NCI-H82 treated with DMSO at 0.1 percent for 48 hours (cell line): ENCODE measurements around the gene RAPGEF6.
"Not testable (repeated sequence)": the region's sequence is repeated elsewhere in the genome, so short reads cannot be mapped to it uniquely, and the experiment has no call there.

ENCODE experiments used
- DNase-seq: peaks from one replicate; lab custom pipeline; 2025; ENCODE audit not compliant: unreplicated experiment; lab: John Stamatoyannopoulos, UW

The RAPGEF6 gene

GRCh38 chr5:131608597-131608996 is 26.4 kb downstream of the RAPGEF6 start:
- no peak for DNase-seq

- DNase-seq = no peak
Observed at GRCh38 chr5:131607903-131608540, 27.0 kb downstream of the RAPGEF6 start.

- no peak for DNase-seq
Observed at GRCh38 chr5:131607418-131607817, 27.6 kb downstream of the RAPGEF6 start.

- DNase-seq = no peak
Observed at GRCh38 chr5:131605086-131605485, 29.9 kb downstream of the RAPGEF6 start.

- no peak for DNase-seq
Observed at GRCh38 chr5:131595088-131596033, 39.7 kb downstream of the RAPGEF6 start.

- DNase-seq = no peak
Observed at GRCh38 chr5:131593921-131594320, 41.1 kb downstream of the RAPGEF6 start.

GRCh38 chr5:131593436-131593835 is 41.6 kb downstream of the RAPGEF6 start:
- DNase-seq = not testable (repeated sequence)

GRCh38 chr5:131589510-131590348 is 45.3 kb downstream of the RAPGEF6 start:
- peak; percentile 32 for DNase-seq

- DNase-seq = no peak
Observed at GRCh38 chr5:131587541-131587940, 47.5 kb downstream of the RAPGEF6 start.

- DNase-seq = no peak
Observed at GRCh38 chr5:131581702-131582101, 53.3 kb downstream of the RAPGEF6 start.

- DNase-seq = no peak
Observed at GRCh38 chr5:131579917-131580671, 54.9 kb downstream of the RAPGEF6 start.

- DNase-seq = no peak
Observed at GRCh38 chr5:131575660-131576227, 59.3 kb downstream of the RAPGEF6 start.

GRCh38 chr5:131571669-131572168 is 63.3 kb downstream of the RAPGEF6 start:
- no peak for DNase-seq

- no peak for DNase-seq
Observed at GRCh38 chr5:131570757-131571156, 64.3 kb downstream of the RAPGEF6 start.

- no peak for DNase-seq
Observed at GRCh38 chr5:131564229-131564652, 70.8 kb downstream of the RAPGEF6 start.

- no peak for DNase-seq
Observed at GRCh38 chr5:131563434-131564228, 71.4 kb downstream of the RAPGEF6 start.

- DNase-seq = no peak
Observed at GRCh38 chr5:131550606-131551005, 84.4 kb downstream of the RAPGEF6 start.

GRCh38 chr5:131548176-131548575 is 86.9 kb downstream of the RAPGEF6 start:
- no peak for DNase-seq

GRCh38 chr5:131545845-131546244 is 89.2 kb downstream of the RAPGEF6 start:
- no peak for DNase-seq
